WTC11 (cell line): Measurements from ENCODE around the gene ARID4B. TPM values are rescaled to one million over a fixed set of nuclear protein-coding genes. Genes with fewer than 3 reads are reported as not detected.

Experiments used
- ATAC-seq: fragments of 200-7000 bp; cut with Tn5 transposase; 2 replicates; pipeline ENCODE4 v1.10.0; 2021; ENCODE audit warnings: mild to moderate bottlenecking, moderate library complexity
- CTCF ChIA-PET: fragments of 300-600 bp; sonication (Branson Sonifier 250); formaldehyde crosslinking; loops from one replicate; lab custom pipeline; 2021; ENCODE audit warnings: antibody characterized with exemption; lab: Charles Lee
- POLR2A ChIA-PET: fragments of 350-600 bp; sonication (Branson Sonifier 250); formaldehyde crosslinking; loops from one replicate; lab custom pipeline; 2021; ENCODE audit warnings: antibody characterized with exemption; lab: Charles Lee
- DNase-seq: peaks from one replicate; pipeline ENCODE4 v3.0.0; 2021; ENCODE audit warnings: low spot score
- H3K27ac Mint-ChIP-seq: 2 replicates; pipeline ENCODE4 v1.8.0; 2021; ENCODE audit warnings: mixed read lengths
- H3K27me3 Mint-ChIP-seq: 2 replicates; pipeline ENCODE4 v1.8.0; 2021; ENCODE audit warnings: low read depth, mild to moderate bottlenecking, moderate library complexity, mixed read lengths
- H3K36me3 Mint-ChIP-seq: 2 replicates; pipeline ENCODE4 v1.8.0; 2021; ENCODE audit warnings: mixed read lengths
- H3K4me1 Mint-ChIP-seq: 2 replicates; pipeline ENCODE4 v1.8.0; 2022; ENCODE audit warnings: mixed read lengths
- H3K4me3 Mint-ChIP-seq: 2 replicates; pipeline ENCODE4 v1.8.0; 2021; ENCODE audit warnings: mild to moderate bottlenecking, moderate library complexity, mixed read lengths
- H3K9me3 Mint-ChIP-seq: 2 replicates; pipeline ENCODE4 v1.8.0; 2021; ENCODE audit warnings: mixed read lengths
- AR ChIP-seq: fragments of 250-450 bp; sonication (Bioruptor Pico); IDR thresholded peaks from 2 replicates; pipeline ENCODE4 v1.9.0; 2021; ENCODE audit warnings: mild to moderate bottlenecking
- CBFB ChIP-seq: sonication (generic); formaldehyde crosslinking; IDR thresholded peaks from 2 replicates; pipeline ENCODE4 v1.8.1; 2022; ENCODE audit warnings: mild to moderate bottlenecking, low read depth, missing genetic modification reagents
- CREB1 ChIP-seq: sonication (generic); formaldehyde crosslinking; IDR thresholded peaks from 2 replicates; pipeline ENCODE4 v1.8.0; 2023; ENCODE audit warnings: mild to moderate bottlenecking, missing genetic modification reagents
- CREM ChIP-seq: sonication (generic); formaldehyde crosslinking; IDR thresholded peaks from 2 replicates; pipeline ENCODE4 v1.8.1; 2022; ENCODE audit warnings: mild to moderate bottlenecking, missing genetic modification reagents, moderate library complexity
- CTCF ChIP-seq: fragments of 200-600 bp; IDR thresholded peaks from 2 replicates; pipeline ENCODE4 v1.8.0; 2022; ENCODE audit warnings: antibody characterized with exemption
- JAZF1 ChIP-seq: fragments of 250-450 bp; sonication (Bioruptor Pico); IDR thresholded peaks from 2 replicates; pipeline ENCODE4 v1.9.0; 2021; ENCODE audit warnings: moderate library complexity, mild to moderate bottlenecking, inconsistent platforms
- NR3C1 ChIP-seq: sonication (generic); formaldehyde crosslinking; conservative IDR thresholded peaks from 2 replicates; pipeline ENCODE4 v1.8.1; 2023; ENCODE audit warnings: low read depth, mild to moderate bottlenecking, missing genetic modification reagents
- TEAD1 ChIP-seq: sonication (generic); formaldehyde crosslinking; IDR thresholded peaks from 2 replicates; pipeline ENCODE4 v1.8.0; 2022; ENCODE audit warnings: mild to moderate bottlenecking, missing genetic modification reagents
- ZNF425 ChIP-seq: fragments of 250-450 bp; sonication (Bioruptor Pico); conservative IDR thresholded peaks from 2 replicates; pipeline ENCODE4 v1.9.0; 2021; ENCODE audit warnings: mild to moderate bottlenecking
- ZNF532 ChIP-seq: fragments of 250-450 bp; sonication (Bioruptor Pico); IDR thresholded peaks from 2 replicates; pipeline ENCODE4 v1.9.0; 2021; ENCODE audit warnings: mild to moderate bottlenecking, borderline replicate concordance
- total RNA-seq: library from RNA; stranded (reverse); gene quantifications from 3 replicates; pipeline ENCODE4 v1.2.3, GENCODE V29; 2021
- TF ChIP-seq, protein P1 (sequence below): sonication (generic); formaldehyde crosslinking; IDR thresholded peaks from 2 replicates; pipeline ENCODE4 v1.8.0; 2022; ENCODE audit warnings: mild to moderate bottlenecking, missing genetic modification reagents
- TF ChIP-seq, protein P2 (sequence below): sonication (generic); formaldehyde crosslinking; IDR thresholded peaks from 2 replicates; pipeline ENCODE4 v1.8.1; 2022; ENCODE audit warnings: mild to moderate bottlenecking, moderate library complexity, missing genetic modification reagents

ARID4B gene
- total RNA-seq, 1 experiment from 2014 or later: 35.7 TPM

- peak overlapping the region; percentile 74 for H3K27ac Mint-ChIP-seq
- CTCF ChIA-PET: interaction anchor here (1.4 kb wide), 1 partner anchor 136 kb away, joined by 4 read pairs; no protein-coding TSS in a partner anchor
- POLR2A ChIA-PET: no interaction called here
- TF ChIP-seq CREM (CRISPR knock-in tag): no peak
- TF ChIP-seq CBFB (CRISPR knock-in tag): no peak
- no peak for TF ChIP-seq TEAD1 (CRISPR knock-in tag)
- TF ChIP-seq CREB1 (CRISPR knock-in tag): no peak
- TF ChIP-seq AR: no peak
- TF ChIP-seq, protein P1, sequence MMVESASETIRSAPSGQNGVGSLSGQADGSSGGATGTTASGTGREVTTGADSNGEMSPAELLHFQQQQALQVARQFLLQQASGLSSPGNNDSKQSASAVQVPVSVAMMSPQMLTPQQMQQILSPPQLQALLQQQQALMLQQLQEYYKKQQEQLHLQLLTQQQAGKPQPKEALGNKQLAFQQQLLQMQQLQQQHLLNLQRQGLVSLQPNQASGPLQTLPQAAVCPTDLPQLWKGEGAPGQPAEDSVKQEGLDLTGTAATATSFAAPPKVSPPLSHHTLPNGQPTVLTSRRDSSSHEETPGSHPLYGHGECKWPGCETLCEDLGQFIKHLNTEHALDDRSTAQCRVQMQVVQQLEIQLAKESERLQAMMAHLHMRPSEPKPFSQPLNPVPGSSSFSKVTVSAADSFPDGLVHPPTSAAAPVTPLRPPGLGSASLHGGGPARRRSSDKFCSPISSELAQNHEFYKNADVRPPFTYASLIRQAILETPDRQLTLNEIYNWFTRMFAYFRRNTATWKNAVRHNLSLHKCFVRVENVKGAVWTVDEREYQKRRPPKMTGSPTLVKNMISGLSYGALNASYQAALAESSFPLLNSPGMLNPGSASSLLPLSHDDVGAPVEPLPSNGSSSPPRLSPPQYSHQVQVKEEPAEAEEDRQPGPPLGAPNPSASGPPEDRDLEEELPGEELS (CRISPR knock-in tag): no peak
- TF ChIP-seq, protein P2, sequence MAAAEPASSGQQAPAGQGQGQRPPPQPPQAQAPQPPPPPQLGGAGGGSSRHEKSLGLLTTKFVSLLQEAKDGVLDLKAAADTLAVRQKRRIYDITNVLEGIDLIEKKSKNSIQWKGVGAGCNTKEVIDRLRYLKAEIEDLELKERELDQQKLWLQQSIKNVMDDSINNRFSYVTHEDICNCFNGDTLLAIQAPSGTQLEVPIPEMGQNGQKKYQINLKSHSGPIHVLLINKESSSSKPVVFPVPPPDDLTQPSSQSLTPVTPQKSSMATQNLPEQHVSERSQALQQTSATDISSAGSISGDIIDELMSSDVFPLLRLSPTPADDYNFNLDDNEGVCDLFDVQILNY (CRISPR knock-in tag): no peak
- TF ChIP-seq CTCF: no peak
- TF ChIP-seq NR3C1: no peak
- H3K36me3 Mint-ChIP-seq: no peaks in the 10 kb centered on the region
- no peak for DNase-seq
- H3K4me1 Mint-ChIP-seq: peaks cover 51% of the 10 kb centered on the region
- no peak overlapping the region for H3K4me3 Mint-ChIP-seq
- no peak for ATAC-seq
- peaks cover 4% of the 10 kb centered on the region; the same call in 1 of the 2 replicates for H3K9me3 Mint-ChIP-seq
- no peaks in the 10 kb centered on the region for H3K27me3 Mint-ChIP-seq
Observed at GRCh38 chr1:235280467-235280866, 47.5 kb downstream of the ARID4B start.

DNA sequence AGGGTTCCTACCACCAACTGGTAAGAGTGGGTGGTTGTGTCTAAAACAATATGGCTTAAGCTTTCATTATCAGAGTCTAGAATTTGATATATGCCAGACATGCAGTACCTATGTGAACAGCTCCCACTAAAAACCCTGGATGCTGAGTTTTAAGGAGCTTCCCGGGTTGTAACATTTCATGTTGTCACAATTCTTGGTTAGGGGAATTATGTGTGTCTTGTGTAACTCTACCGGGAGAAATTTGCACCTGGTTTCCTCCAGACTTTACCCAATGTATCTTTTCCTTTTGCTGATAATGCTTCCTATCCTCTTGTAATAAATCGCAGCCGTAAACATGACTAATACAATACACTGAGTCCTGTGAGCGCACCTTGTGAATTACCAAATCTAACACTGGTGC is 48.3 kb downstream of the ARID4B start:
- Mint-ChIP-seq H3K4me1 (peaks cover 55% of the 10 kb centered on the region), H3K27ac (peak overlapping the region; percentile 88), H3K27me3 (no peaks in the 10 kb centered on the region)
- DNase-seq: no peak
- no peak for TF ChIP-seq JAZF1 (CRISPR knock-in tag)
- TF ChIP-seq ZNF425 (CRISPR knock-in tag): no peak
- TF ChIP-seq, all 79 proteins: peak for 0
- ChIA-PET CTCF (interaction anchor here (1.4 kb wide), 1 partner anchor 137 kb away, joined by 4 read pairs; no protein-coding TSS in a partner anchor), POLR2A (interaction anchor here (0.6 kb wide), 1 partner anchor 19 kb away, joined by 4 read pairs; no protein-coding TSS in a partner anchor)
- Mint-ChIP-seq H3K9me3 (peaks cover 4% of the 10 kb centered on the region; the same call in 1 of the 2 replicates), H3K4me3 (peak overlapping the region; percentile 15; the same call in 1 of the 2 replicates), H3K36me3 (no peaks in the 10 kb centered on the region)
- no peak for ATAC-seq

GRCh38 chr1:235278915-235279292 is 49.1 kb downstream of the ARID4B start:
- DNase-seq: no peak
- TF ChIP-seq AR (0 out of 2 replicates have a peak, but pooled peaks have one; percentile 28), ZNF532 (no peak)
- POLR2A ChIA-PET: no interaction called here
- Mint-ChIP-seq H3K4me3 (peak overlapping the region; percentile 34; the same call in 1 of the 2 replicates), H3K36me3 (no peaks in the 10 kb centered on the region), H3K4me1 (peaks cover 55% of the 10 kb centered on the region), H3K9me3 (peaks cover 4% of the 10 kb centered on the region; the same call in 1 of the 2 replicates), H3K27me3 (no peaks in the 10 kb centered on the region), H3K27ac (peak overlapping the region; percentile 63; the same call in 1 of the 2 replicates)
- CTCF ChIA-PET: interaction anchor here (1.4 kb wide), 1 partner anchor 138 kb away, joined by 4 read pairs; no protein-coding TSS in a partner anchor
- ATAC-seq: peak; percentile 65
